ENCODE data around the gene RAB44. TPM values are rescaled to one million over a fixed set of nuclear protein-coding genes. Genes with fewer than 3 reads are reported as not detected.

Gene RAB44
- total RNA-seq, 5 donors from 2014 or later (not counting 1 experiment from before 2014, with no cell fraction given) = 0.06 to 0.35 (median 0.09) TPM; not detected in 1

GRCh38 chr6:36751091-36751490 lies 53.5 kb downstream of the RAB44 start:
- no peak for ATAC-seq (replicated peaks in 1 of 4)
- POLR2A ChIA-PET = no interaction called here

GRCh38 chr6:36751833-36752186 lies 54.2 kb downstream of the RAB44 start:
- POLR2A ChIA-PET = no interaction called here
- no peak for DNase-seq
- peaks cover 23 to 52% (median 36%) of the 10 kb centered on the region in 3 donors for H3K4me1 Mint-ChIP-seq
- H3K36me3 Mint-ChIP-seq = no peaks in the 10 kb centered on the region
- H3K4me3 ChIP-seq (ENCODE audit: control insufficient read depth in 1 of 2, extremely low read depth in 1 of 2, low read length in 1 of 2) = no peak overlapping the region
- CTCF ChIA-PET = interaction anchor here (0.6 to 1.3 kb wide), 2 partner anchors 137 to 1015 kb away, joined by 4 to 6 read pairs; partner anchors contain the start of gene ARMC12 (in 1 of the 2)
- H3K4me1 ChIP-seq (ENCODE audit: control insufficient read depth in 1 of 2, extremely low read depth in 1 of 2, insufficient read depth in 2 of 2, low read length in 2 of 2) = peaks cover 7 to 51% of the 10 kb centered on the region in 2 experiments
- H3K27ac Mint-ChIP-seq = peak overlapping the region in 1 of 2 donors; percentile 78
- no peak for ATAC-seq (replicated peaks in 1 of 4)
- WGBS (ENCODE audit: insufficient coverage) = 42% methylated on average over 1 of the region's 1 CpG
- no peaks in the 10 kb centered on the region for H3K9me3 ChIP-seq
- H3K27me3 Mint-ChIP-seq = no peaks in the 10 kb centered on the region
- peaks cover 0 to 9% (median 0%) of the 10 kb centered on the region in 3 donors for H3K9me3 Mint-ChIP-seq
- H3K27ac ChIP-seq (ENCODE audit: low read length) = peak overlapping the region; percentile 35
- H3K27me3 ChIP-seq (replicated peaks in 1 of 2; ENCODE audit: control insufficient read depth in 2 of 2, extremely low read depth in 1 of 2, insufficient read depth in 2 of 2, low read length in 1 of 2) = no peaks in the 10 kb centered on the region
- no peaks in the 10 kb centered on the region for H3K36me3 ChIP-seq (ENCODE audit: control insufficient read depth in 2 of 2, extremely low read depth in 1 of 2, insufficient read depth in 1 of 2, low read length in 1 of 2)
- H3K4me3 Mint-ChIP-seq = no peak overlapping the region

More at GRCh38 chr6:36751091-36751490, 53.5 kb downstream of the RAB44 start:
- H3K27ac ChIP-seq (ENCODE audit: low read length) = no peak overlapping the region
- no peaks in the 10 kb centered on the region for H3K36me3 ChIP-seq (ENCODE audit: control insufficient read depth in 2 of 2, extremely low read depth in 1 of 2, insufficient read depth in 1 of 2, low read length in 1 of 2)
- H3K9me3 Mint-ChIP-seq = peaks cover 0 to 9% (median 0%) of the 10 kb centered on the region in 3 donors
- H3K36me3 Mint-ChIP-seq = no peaks in the 10 kb centered on the region
- peak overlapping the region in 1 of 2 donors; percentile 10 for H3K27ac Mint-ChIP-seq
- 90% methylated on average over 1 of the region's 3 CpGs for WGBS (ENCODE audit: insufficient coverage)
- CTCF ChIA-PET = interaction anchor here in 1 of 2 donors (1.3 kb wide), 1 partner anchor 136 kb away, joined by 4 read pairs; no protein-coding TSS in a partner anchor
- no peak overlapping the region for H3K4me3 ChIP-seq (ENCODE audit: control insufficient read depth in 1 of 2, extremely low read depth in 1 of 2, low read length in 1 of 2)
- H3K4me3 Mint-ChIP-seq = no peak overlapping the region
- no peak for DNase-seq
- peaks cover 15 to 44% (median 29%) of the 10 kb centered on the region in 3 donors for H3K4me1 Mint-ChIP-seq
- H3K27me3 ChIP-seq (replicated peaks in 1 of 2; ENCODE audit: control insufficient read depth in 2 of 2, extremely low read depth in 1 of 2, insufficient read depth in 2 of 2, low read length in 1 of 2) = no peaks in the 10 kb centered on the region
- peaks cover 7 to 43% of the 10 kb centered on the region in 2 experiments for H3K4me1 ChIP-seq (ENCODE audit: control insufficient read depth in 1 of 2, extremely low read depth in 1 of 2, insufficient read depth in 2 of 2, low read length in 2 of 2)
- no peaks in the 10 kb centered on the region for H3K27me3 Mint-ChIP-seq
- no peaks in the 10 kb centered on the region for H3K9me3 ChIP-seq

DNA sequence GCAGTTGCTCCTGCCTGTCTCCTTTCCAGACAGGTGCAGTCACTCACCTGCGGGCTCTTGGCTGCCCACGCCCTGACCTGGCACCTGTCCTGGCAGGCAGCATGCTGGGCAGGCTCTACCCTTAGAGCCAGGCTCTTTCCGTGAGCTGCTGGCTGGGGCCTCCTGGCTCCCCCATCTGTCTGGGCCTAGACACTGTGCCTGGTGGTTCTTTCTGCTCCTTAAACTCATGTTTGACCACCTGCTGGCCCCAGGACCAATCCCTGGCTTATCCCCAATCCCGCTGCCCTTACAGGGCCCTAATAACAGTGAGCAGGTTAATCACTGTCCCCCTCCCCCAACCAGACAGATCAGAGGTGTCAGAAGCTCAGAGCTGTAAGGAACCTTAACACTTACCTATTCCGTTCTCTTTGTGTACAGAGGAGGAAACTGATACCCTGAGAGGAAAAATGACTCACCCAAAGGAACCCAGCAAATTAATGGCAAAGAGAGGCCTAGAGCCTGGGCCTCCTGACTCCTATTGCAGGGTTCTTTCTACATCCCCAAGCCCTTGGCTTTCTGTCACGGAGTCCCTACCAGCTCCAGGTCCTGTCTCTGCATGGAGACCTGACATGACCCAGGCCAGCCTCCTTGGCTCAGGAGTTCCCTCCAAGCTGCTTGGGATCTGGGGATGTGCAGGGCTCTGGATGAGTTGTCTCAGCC lies 54.7 kb downstream of the RAB44 start:
- POLR2A ChIA-PET = interaction anchor here in 1 of 2 donors (0.5 kb wide), 1 partner anchor 36 kb away, joined by 3 read pairs; no protein-coding TSS in a partner anchor
- peak overlapping the region; percentile 80 to 89 for H3K27ac Mint-ChIP-seq
- peaks cover 28 to 57% (median 42%) of the 10 kb centered on the region in 3 donors for H3K4me1 Mint-ChIP-seq
- Histone ChIP-seq H3K4me3 (ENCODE audit: control insufficient read depth in 1 of 2, extremely low read depth in 1 of 2, low read length in 1 of 2) (no peak overlapping the region), H3K27ac (ENCODE audit: low read length) (peak overlapping the region; percentile 35), H3K36me3 (ENCODE audit: control insufficient read depth in 2 of 2, extremely low read depth in 1 of 2, insufficient read depth in 1 of 2, low read length in 1 of 2) (no peaks in the 10 kb centered on the region), H3K9me3 (no peaks in the 10 kb centered on the region), H3K27me3 (replicated peaks in 1 of 2; ENCODE audit: control insufficient read depth in 2 of 2, extremely low read depth in 1 of 2, insufficient read depth in 2 of 2, low read length in 1 of 2) (no peaks in the 10 kb centered on the region), H3K4me1 (ENCODE audit: control insufficient read depth in 1 of 2, extremely low read depth in 1 of 2, insufficient read depth in 2 of 2, low read length in 2 of 2) (peaks cover 7 to 56% of the 10 kb centered on the region in 2 experiments)
- peak in 2 of 4 experiments; percentile 18 for ATAC-seq (replicated peaks in 1 of 4)
- H3K27me3 Mint-ChIP-seq = no peaks in the 10 kb centered on the region
- H3K36me3 Mint-ChIP-seq = no peaks in the 10 kb centered on the region
- CTCF ChIA-PET = interaction anchor here (0.6 to 1.3 kb wide), 3 partner anchors 69 to 1016 kb away, joined by 3 to 6 read pairs (median 4); partner anchors contain the start of gene ARMC12 (in 1 of the 2)
- DNase-seq = no peak
- WGBS (ENCODE audit: insufficient coverage) = 86% methylated on average over 5 of the region's 6 CpGs
- peaks cover 0 to 9% (median 0%) of the 10 kb centered on the region in 3 donors for H3K9me3 Mint-ChIP-seq
- H3K4me3 Mint-ChIP-seq = no peak overlapping the region

DNA sequence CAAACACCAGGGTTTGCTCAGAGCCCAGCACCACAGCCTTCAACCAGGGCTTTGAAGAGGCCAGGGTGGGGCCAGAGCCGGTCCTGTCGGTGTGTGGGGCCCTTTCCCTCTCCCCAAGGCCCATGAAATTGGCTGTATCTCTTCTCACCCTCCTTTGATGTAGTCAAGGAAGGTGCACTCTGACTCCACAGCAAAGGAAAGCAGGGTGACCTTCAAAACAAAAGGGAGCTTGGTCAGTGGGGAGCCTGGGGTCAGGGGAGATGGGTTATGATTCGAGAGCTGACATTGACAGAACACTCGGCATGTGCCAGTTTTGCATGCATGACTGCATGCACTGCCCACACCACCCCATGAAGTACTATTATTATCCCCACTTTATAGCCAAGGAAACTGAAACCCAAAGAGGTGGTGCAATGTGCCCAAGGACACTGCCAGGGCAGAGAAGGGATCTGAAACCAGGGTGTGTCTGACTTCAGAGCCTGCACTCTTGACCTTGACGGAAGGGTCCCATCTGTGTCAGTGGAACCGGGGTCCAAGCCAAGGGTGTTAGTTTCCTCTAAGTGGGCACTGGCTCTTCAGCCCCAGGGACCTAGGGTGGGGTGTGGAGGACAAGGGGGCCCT lies 55.4 kb downstream of the RAB44 start:
- Mint-ChIP-seq H3K27me3 (no peaks in the 10 kb centered on the region), H3K4me3 (no peak overlapping the region), H3K36me3 (no peaks in the 10 kb centered on the region), H3K27ac (peak overlapping the region in 1 of 2 donors; percentile 89), H3K9me3 (peaks cover 0 to 9% (median 0%) of the 10 kb centered on the region in 3 donors), H3K4me1 (peaks cover 32 to 61% (median 45%) of the 10 kb centered on the region in 3 donors)
- Histone ChIP-seq H3K4me3 (ENCODE audit: control insufficient read depth in 1 of 2, extremely low read depth in 1 of 2, low read length in 1 of 2) (no peak overlapping the region), H3K27ac (ENCODE audit: low read length) (peak overlapping the region; percentile 25), H3K27me3 (replicated peaks in 1 of 2; ENCODE audit: control insufficient read depth in 2 of 2, extremely low read depth in 1 of 2, insufficient read depth in 2 of 2, low read length in 1 of 2) (no peaks in the 10 kb centered on the region), H3K4me1 (ENCODE audit: control insufficient read depth in 1 of 2, extremely low read depth in 1 of 2, insufficient read depth in 2 of 2, low read length in 2 of 2) (peaks cover 7 to 62% of the 10 kb centered on the region in 2 experiments), H3K9me3 (no peaks in the 10 kb centered on the region), H3K36me3 (ENCODE audit: control insufficient read depth in 2 of 2, extremely low read depth in 1 of 2, insufficient read depth in 1 of 2, low read length in 1 of 2) (no peaks in the 10 kb centered on the region)
- 58% methylated on average over 2 of the region's 6 CpGs for WGBS (ENCODE audit: insufficient coverage)
- no peak for DNase-seq
- CTCF ChIA-PET = no interaction called here
- POLR2A ChIA-PET = no interaction called here
- no peak for ATAC-seq (replicated peaks in 1 of 4)

GRCh38 chr6:36753671-36754405 lies 56.2 kb downstream of the RAB44 start:
- no peak for DNase-seq
- 89% methylated on average over 5 of the region's 7 CpGs for WGBS (ENCODE audit: insufficient coverage)
- H3K27ac Mint-ChIP-seq = peak overlapping the region; percentile 52 to 67
- CTCF ChIA-PET = interaction anchor here (0.5 to 2.0 kb wide), 5 partner anchors 19 to 306 kb away, joined by 3 to 11 read pairs (median 4); no protein-coding TSS in a partner anchor
- Histone ChIP-seq H3K27me3 (replicated peaks in 1 of 2; ENCODE audit: control insufficient read depth in 2 of 2, extremely low read depth in 1 of 2, insufficient read depth in 2 of 2, low read length in 1 of 2) (no peaks in the 10 kb centered on the region), H3K9me3 (no peaks in the 10 kb centered on the region), H3K4me1 (ENCODE audit: control insufficient read depth in 1 of 2, extremely low read depth in 1 of 2, insufficient read depth in 2 of 2, low read length in 2 of 2) (peaks cover 7 to 66% of the 10 kb centered on the region in 2 experiments), H3K4me3 (ENCODE audit: control insufficient read depth in 1 of 2, extremely low read depth in 1 of 2, low read length in 1 of 2) (no peak overlapping the region), H3K36me3 (ENCODE audit: control insufficient read depth in 2 of 2, extremely low read depth in 1 of 2, insufficient read depth in 1 of 2, low read length in 1 of 2) (no peaks in the 10 kb centered on the region), H3K27ac (ENCODE audit: low read length) (no peak overlapping the region)
- POLR2A ChIA-PET = interaction anchor here in 1 of 2 donors (0.6 kb wide), 1 partner anchor 73 kb away, joined by 7 read pairs; no protein-coding TSS in a partner anchor
- no peak overlapping the region for H3K4me3 Mint-ChIP-seq
- H3K9me3 Mint-ChIP-seq = peaks cover 0 to 4% (median 0%) of the 10 kb centered on the region in 3 donors
- H3K36me3 Mint-ChIP-seq = no peaks in the 10 kb centered on the region
- H3K27me3 Mint-ChIP-seq = no peaks in the 10 kb centered on the region
- no peak for ATAC-seq (replicated peaks in 1 of 4)
- peaks cover 32 to 67% (median 49%) of the 10 kb centered on the region in 3 donors for H3K4me1 Mint-ChIP-seq
